NCI-H446 (cell line): ENCODE data around the gene RTF1.
"Not testable (repeated sequence)": the region's sequence is repeated elsewhere in the genome, so short reads cannot be mapped to it uniquely, and the experiment has no call there.

Experiments used
- DNase-seq, 2 experiments: peaks; one replicate each; lab custom pipeline; 2025; lab: John Stamatoyannopoulos, UW

RTF1 gene

DNA sequence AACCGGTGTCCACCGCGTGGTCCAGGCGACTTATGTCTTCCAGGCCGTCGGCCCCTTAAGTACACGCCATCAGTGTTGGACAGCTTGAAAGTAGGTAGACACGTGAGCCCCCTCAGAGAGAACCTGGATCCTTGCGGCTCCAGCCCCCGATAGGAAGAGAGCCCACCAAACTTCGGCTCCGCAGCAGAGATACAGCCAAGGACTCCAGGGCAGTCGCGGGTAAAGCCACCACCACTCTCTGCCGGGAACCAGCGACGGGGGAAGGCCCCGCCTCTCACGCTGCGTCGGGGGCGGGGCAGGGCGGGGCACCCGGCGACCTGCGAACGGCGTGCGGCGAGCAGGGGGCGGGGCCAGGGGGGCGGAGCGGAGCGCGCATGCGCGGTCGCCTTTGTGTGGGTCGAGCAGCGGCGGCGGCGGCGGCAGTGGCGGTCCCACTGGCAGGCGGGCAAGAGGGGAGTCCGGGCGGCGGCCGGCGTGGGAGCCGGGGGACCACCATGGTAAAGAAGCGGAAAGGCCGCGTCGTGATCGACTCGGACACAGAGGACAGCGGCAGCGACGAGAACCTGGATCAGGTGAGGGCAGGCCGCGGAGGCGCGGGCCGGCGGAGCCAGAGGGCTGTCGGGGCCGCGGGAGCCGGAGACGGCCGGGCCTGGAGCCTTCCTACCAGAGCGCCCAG is at the start of gene RTF1:
TSS of gene RTF1 (plus strand) at position 354 of the 676 bp plus-strand sequence. CDS start at position 375, 21 bp downstream.
- DNase-seq: peak; percentile 71 to 92

DNA sequence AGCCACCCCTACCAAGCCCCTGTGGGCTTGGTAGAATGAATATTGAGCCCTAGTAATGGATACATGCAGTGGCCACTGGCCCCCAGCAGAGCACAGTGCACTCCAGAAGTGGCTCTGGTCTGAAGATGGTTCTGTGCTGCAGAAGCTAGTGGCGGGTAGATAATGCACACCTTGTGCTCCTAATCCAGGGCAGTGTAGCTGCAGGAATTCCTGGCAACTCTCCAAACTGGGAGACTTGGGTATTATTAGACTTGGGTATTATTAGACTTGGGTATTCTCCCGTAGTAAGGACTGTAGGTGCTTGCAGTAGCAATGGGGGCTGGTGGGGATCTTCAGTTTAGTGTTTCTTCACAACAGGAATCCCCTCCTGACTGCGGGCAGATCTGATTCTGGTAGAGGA is 49.5 kb upstream of the RTF1 start:
- no peak for DNase-seq

DNA sequence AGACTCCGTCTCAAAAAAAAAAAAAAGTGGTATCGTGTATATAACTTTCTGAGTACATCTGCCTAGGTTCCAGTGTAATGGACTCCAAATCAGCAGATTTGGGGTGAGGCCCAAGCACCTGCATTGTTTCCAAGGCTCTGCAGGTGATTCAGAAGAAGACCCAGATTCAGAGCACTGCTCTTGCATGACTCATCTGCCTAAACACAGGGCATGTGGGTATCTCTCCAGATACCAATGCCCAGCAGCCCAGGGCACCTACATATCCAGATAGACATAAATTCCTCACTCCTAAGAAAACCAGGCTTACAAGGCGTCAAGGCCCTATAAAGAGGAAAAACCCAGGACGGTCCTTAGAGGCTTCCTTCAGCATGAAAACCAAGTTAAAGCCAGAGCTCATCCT is 38.9 kb upstream of the RTF1 start:
- DNase-seq: no peak

DNA sequence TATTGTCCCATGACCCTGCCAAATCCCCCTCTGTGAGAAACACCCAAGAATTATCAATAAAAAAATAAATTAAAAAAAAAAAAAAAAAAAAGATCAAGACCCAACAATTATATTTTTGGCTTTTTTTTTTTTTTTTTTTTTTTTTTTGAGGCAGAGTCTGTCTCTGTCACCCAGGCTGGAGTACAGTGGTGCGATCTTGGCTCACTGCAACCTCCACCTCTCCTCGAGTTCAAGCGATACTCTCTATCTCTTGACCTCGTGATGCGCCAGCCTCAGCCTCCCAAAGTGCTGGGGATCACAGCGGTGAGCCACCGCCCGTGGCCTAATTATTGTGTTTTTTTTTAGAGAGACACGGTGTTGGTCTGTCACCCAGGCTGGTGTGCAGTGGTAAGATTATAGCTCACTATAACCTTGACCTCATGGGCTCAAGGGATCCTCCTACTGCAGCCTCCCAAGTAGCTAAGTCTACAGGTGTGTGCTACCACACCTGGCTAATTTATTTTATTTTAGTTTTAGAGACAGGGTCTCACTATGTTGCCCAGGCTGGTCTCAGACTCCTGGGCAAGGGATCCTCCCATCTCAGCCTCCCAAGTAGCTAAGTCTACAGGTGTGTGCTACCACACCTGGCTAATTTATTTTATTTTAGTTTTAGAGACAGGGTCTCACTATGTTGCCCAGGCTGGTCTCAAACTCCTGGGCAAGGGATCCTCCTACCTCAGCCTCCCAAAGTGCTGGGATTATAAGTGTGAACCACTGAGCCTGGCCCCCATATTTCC is 32.7 kb upstream of the RTF1 start:
- not testable (repeated sequence) for DNase-seq

DNA sequence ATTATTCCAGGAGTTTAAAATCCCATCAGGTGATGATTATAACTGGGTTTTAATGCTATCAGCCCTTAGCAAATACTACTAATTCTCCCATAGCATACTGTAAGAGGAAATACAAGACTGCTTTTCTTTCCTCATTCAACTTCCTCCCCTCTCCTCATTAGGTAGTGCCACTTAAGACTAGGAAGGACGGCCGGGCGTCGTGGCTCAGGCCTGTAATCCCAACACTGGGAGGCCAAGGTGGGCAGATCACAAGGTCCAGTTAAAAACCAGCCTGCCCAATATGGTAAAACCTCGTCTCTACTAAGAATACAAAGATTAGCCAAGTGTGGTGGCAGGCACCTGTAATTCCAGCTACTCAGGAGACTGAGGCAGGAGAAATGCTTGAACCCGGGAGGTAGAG is 29.2 kb upstream of the RTF1 start:
- DNase-seq: no peak

DNA sequence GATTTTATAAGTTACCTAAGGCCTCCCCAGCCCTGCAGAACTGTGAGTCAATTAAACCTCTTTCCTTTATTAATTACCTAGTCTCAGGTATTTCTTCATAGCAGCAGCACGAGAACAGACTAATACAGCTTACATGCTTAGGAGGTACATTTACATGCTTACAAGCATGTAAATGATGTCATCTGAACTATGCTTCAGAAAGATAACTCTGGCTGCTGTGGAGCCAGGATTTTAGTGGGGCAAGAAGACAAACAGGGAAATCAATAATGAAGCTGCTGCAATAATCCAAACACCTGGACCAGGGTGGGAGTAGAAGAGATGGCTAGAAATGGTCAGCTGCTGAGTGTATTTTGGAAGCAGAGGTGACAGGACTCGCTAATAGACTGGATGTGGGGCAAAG is 24.2 kb upstream of the RTF1 start:
- no peak for DNase-seq

DNA sequence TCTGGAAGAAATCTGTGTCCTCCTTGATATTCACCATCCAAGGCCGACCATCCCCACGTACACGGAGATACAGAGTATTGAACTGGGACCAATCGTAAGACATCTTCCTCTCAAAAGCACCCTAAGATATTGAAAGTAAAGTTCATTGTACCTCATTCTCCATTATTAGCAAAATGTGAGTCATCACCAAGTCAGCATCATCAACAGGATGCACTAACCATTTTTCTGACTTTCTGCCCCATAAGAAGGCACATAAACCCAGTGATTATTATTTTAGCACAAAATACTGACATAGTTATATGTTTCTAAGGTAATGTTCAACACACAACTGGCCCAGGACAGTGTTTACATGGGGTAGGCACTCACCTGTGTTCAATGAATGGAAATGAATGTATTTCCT is 22.0 kb upstream of the RTF1 start:
- no peak for DNase-seq

DNA sequence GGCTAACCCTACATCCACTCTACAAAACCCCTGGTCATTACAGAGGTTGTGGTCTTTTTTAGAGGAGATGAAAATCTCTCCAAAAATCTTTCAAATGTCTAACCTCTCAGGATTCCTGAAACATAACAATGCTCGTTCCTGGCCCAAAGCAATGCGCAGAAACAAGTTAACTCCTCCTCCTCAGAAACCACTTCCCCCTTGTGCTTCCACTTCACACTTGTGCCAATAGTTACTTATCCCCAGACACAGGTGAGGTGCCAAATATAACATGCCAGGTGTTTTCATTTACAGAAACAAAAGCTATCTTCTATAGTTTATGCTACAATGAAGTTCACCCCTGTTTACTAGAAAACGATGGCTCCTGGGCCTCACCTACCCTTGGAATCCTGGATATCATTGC is 20.8 kb upstream of the RTF1 start:
- no peak for DNase-seq

DNA sequence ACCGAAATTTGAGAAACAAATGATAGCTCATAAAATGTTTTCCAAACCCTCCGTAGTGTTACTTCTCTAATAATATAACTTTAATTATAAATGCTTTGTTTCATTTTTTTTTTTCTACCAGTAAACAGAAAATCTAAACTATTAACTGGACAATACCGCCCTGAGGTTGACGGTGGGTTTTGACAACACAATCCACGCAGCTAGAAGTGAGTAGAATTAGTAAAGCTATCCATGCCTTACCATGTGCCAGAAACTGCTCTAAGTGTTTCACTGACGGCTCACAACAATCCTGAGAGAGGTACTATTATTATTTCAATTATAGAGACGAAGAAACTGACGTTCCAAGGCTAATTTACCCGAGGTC is 15.0 kb upstream of the RTF1 start:
- DNase-seq: no peak

DNA sequence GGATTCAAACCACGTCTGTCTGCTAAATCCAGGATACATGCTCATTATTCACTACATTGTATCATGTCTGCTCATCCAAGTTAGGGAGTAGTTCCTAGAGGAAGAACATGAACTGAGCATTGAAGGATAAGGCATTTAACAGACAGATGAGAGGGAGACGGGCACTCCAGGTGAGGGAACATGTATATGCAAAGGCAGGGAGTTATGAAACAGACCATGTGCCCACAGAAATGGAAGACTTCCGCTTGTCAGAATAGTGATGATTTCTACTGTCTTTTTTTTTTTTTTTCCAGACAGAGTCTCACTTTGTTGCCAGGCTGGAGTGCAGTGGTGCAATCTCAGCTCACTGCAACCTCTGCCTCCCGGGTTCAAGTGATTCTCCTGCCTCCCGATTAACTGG is 9.6 kb upstream of the RTF1 start:
- DNase-seq: no peak

DNA sequence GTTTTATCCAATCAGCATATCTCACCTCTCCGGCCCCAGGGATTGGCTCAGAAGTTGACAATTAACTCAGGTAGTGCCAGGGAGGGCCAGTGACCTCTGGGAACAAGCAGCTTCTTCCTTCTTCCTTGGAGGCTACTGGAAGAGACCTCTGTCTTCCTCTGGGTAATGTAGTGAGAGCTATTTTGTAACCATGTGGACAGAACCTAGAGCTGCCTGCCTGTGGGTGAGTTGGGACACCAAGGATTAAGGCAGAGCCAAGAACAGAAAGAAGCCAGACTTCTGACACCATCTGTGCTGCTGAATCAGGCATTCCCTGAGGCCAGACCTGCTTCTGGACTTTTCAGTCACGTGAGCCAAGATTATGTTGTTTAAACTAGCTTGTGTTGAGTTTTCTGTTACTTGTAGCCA is 8.7 kb upstream of the RTF1 start:
- DNase-seq: peak in 1 of 2 experiments; percentile 40

DNA sequence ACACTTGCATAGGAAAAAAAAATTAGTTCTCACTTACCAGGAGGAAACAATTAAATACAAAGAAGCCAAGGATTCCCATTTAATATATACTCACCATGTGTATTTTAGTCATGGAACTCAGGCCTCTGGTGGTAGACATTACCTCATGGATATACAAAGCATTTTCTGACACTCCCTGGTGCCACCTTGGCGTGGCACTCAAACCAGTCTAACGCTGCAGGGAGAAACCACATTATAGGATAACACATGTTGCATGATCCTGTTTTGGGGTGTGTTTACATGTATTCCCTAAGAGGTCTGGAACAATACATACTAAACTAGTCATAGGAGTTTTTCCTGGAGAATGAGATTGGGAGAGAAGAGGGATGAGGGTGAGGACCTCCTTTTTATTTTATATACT is 5.9 kb upstream of the RTF1 start:
- no peak for DNase-seq

DNA sequence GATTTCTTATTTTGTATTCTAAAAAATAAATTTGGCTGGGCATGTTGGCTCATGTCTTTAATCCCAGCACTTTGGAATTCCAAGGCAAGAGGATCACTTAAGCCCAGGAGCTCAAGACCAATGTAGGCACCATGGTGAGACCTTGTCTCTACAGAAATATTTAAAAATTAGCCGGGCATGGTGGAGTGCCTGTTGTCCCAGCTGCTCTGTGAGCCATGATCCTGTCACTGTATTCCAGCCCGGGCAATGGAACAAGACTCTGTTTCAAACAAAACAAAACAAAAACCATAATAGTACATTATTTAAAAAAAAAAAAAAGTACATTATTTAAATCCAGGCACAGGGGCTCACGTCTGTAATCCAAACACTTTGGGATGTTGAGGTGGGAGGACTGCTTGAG is 5.5 kb upstream of the RTF1 start:
- DNase-seq: no peak

DNA sequence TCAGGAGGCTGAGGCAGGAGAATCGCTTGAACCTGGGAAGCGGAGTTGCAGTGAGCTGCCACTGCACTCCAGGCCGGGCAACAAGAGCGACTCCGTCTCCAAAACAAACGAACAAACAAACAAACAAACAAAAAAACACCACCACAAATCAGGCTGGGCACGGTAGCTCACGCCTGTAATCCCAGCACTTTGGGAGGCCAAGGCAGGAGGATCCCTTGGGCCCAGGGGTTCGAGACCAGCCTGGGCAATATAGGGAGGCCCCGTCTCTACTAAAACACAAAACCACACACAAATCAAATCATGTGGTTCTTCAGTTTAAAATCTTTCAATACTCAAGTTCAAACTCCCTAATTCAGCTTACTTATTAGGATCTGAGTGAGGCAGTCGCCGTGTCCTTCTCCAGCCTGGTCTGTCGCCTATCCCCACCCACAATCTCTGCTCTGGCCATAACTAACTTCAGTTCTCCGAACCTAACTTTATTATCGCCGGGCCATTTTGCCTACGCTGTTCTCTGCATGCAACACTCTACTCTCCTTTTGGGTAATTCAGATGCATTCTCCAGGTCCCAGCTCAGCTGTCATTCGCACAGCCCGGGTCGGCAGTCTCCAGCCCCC is 660 bp upstream of the RTF1 start:
- DNase-seq: no peak

DNA sequence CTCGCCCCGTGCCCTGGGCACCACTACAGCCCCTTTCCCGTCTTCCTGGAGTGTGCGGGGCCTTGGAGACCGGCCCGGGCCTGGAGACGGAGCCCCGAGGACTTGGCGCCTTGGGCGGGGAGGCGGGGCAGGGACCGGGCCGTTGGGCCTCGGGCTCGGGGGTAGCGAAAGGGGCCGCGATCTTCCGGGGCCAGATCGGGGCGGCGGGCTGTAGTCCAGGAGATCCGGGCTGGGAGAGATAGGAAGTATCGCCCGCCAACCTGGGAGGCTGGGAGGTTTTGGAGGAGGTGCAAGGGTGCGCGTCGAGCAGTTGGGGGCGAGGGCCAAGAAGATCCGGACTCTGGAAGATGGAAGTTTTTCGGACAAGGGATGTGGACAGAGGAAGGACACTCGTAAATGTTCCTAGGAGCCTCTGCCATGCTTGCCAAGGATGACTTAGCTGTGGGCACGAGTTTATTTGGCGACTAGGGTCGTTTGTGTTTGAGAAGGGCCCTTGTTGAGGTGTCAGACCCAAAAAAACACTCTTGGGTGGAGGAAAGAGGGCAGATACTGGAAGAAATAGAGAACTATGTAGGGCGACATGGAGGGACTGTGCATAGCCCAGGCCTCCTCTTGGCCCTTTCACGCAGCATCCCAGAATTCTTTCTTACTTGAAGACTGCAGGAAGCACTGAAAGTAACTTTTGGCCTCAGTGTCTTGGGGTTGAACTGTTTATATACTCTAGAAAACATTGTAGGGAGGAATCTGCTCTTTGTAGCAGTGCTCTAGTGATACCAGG is 712 bp downstream of the RTF1 start:
- DNase-seq: peak in 1 of 2 experiments; percentile 24

DNA sequence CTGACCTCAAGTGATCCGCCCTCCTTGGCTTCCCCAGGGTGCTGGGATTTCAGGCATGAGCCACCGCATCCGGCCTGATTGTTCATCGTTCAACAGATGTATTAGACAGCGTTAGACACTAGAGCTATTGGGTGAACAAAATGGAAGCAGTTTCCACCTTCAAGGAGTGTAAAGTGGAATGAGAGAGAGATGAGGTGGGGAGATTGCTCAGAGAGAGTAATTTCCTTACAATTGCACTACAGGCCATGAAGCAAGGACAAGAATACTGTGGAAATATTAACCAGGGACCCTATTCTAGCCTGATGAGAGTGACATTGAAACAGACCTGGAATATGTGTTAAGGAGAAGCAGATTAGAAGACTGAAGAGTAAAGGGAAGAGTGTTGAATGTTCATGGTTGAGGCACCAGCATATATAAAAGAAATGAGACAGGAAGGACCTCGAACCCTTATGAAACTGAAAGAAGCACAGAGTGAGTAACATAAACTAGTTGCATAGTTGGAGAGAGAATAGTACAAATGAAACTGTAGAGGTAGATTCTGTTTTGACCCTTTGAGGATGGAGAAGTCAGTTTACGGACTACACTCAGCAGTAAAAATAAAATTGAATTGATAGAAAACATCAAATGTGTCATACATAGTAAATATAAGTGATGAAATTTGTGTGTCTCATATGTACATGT is 7.2 kb downstream of the RTF1 start:
- DNase-seq: no peak

DNA sequence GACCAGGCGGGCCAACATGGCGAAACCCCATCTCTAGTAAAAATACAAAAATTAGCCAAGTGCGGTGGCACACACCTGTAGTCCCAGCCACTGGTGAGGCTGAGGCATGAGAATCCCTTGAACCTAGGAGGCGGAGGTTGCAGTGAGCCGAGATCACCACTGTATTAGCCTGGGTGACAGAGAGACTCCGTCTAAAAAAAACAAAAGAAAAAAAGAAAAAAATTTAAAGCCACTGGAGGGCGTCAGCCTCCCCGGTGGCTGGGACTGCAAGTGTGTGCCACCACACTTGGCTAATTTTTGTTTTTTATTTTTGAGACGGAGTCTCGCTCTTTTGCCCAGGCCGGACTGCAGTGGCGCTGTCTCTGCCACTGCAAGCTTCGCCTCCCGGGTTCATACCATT is 7.9 kb downstream of the RTF1 start:
- DNase-seq: no peak

DNA sequence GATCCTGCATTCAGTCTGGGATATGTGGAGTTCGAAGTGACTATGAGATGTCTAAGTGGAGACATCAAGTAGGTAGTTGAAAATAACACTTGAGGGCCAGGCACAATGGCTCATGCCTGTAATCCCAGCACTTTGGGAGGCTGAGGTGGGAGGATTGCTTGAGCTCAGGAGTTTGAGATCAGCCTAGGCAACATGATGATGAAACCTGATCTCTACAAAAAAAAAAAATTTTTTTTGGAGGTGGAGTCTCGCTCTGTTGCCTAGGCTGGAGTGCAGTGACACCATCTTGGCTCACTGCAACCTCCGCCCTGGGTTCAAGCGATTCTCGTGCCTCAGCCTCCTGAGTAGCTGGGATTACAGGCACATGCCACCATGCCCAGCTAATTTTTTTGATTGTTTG is 9.0 kb downstream of the RTF1 start:
- DNase-seq: not testable (repeated sequence)

DNA sequence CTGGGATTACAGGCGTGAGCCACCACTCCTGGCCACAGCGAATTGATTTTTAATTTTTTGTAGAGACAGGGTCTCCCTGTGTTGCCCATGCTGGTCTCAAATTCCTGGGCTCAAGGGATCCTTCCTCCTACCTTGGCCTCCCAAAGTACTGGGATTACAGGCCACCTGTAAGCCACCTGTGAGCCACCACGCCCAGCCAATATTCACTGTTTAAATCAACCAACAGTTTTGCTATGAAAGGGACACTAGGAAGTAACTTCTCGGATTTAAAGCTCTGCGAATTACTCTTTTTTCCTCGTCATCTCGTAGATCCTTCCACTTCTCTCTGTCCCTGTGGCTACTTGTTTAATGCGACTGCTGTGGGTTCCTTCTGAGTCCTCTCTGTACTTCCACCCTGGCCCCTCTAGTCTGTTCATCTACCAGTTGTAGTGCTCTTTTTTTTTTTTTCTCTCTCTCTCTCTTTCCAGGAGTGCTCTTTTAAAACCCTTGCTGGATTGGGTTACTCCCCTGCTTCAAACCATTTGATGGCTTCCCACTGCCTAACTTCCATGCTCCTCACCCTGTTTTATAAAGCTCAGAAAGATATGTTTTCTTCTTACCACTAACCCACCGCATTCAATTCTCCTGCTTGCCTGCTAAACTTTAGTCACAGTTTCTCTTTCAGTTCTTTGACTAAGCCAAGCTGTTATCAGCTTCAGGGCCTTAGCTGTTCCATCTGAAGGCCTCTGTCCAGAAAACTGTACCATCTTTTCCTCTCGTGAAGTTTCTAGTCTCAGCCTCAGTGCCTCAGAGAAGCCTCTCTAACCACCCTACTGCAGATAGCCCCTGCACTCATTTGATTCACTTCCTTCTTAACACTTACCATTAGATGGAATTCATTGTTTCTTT is 12.4 kb downstream of the RTF1 start:
- DNase-seq: no peak

DNA sequence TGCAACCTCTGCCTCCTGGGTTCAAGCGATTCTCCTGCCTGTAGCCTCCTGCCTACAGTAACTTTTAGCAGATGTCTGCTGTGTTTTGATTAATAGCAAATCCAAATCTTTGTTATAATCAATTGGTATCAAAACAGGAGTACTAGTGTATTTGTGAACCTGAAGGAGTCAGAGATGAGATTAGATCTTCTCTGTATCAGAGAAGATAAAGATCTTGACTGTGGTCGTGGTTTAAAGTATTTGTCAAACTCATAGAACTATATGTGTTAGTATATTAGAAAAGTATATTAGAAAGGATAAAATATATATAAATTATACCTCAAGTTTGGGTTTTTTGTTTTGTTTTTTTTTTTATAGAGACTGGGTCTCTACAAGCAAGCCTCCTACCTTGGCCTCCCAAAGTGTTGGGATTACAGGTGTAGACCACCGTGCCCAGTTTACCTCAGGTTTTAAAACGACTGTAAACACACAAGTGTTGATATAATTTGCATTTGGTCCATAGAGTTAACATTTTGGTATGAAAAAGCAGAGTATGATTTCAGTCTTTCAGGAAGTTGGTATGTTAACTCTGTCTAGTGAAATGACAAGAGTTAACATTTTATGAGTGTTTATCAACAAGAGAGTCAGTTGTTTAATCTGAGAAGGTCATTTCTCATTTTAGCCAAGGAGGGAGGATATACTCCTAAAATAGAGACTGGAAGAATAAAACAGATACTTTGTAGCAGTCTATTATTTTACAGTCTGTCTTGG is 18.3 kb downstream of the RTF1 start:
- no peak for DNase-seq
